GM21717 (cell line): ENCODE measurements around the gene SVIL.

Source experiments
- ATAC-seq: cut with Tn5 transposase; IDR thresholded peaks from one replicate; pipeline ENCODE4 v1.9.1; 2021; ENCODE audit warnings: mild to moderate bottlenecking, moderate library complexity; ENCODE audit not compliant: unreplicated experiment

The SVIL gene

GRCh38 chr10:29430101-29430500 lies 204.7 kb downstream of the SVIL start:
- no peak for ATAC-seq

DNA sequence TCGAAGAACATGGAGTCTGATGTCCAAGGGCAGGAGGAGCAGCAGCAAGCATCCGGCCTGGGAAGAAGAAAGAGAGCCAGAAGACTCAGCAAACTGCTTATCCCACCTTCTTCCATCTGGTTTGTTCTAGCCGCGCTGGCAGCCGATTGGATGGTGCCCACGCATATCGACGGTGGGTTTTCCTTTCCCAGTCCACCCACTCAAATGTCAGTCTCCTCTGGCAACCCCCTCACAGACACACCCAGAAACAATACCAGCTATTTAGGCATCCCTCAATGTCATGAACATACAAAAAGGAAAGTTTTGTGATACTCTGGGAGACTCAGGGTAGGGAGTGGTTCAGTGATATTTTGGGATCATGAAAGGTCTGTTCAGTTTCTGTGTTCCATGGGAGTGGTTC lies 206.3 kb downstream of the SVIL start:
- ATAC-seq: no peak

DNA sequence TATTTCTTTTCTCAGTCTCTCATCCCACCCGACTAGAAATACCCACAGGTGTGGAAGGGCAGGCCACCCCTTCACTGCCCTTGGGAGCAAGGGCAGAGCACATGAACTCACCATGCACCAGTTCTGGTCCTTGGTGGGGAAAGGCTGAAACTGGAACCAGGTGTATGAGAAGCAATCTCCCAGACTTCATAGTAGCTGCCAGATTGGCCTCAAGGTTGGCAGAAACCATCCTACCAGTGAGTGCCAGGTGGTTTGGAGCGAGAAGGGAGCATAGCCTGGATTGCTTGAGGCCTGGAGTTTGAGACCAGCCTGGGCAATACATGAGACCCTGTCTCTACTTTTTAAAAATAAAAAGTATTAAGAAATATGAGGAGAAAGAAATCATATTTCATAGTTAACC lies 207.1 kb downstream of the SVIL start:
- ATAC-seq: no peak

DNA sequence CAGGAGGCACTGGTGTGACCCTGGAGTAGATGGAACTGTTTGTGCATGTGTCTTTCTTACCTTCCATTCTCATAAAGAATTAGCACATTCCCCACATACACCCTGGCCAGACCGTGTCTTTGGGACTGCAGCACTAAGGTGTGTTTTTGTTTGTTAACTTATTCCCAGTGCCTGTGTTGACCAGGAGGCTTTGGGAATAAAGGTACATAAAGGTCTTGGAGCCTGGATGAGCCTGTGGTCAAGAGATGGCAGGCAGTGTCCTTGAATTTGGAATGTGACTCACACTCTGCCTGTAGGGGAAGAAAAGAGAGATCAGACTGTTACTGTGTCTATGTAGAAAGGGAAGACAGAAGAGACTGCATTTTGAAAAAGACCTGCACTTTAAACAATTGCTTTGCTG lies 208.4 kb downstream of the SVIL start:
- ATAC-seq: no peak

- no peak for ATAC-seq
Measured at GRCh38 chr10:29424017-29424416, 210.8 kb downstream of the SVIL start.

DNA sequence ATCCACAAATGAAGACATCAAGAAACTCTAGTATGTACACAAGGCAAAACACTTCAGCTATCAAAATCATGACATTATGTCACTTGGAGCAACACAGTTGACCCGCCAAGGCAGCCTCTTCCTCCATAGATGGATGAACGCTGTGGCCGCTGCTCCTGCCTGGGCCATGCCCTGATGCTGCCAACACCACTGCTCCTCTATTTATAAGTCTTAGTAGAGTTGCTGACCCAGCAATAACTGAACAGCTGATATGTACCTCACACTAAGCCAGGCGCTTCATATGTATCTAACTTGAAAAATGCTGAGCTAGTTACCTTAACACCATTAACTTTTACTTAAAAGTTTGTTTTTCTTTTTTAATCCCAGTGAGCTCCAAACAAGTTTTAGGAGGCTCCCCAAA lies 214.0 kb downstream of the SVIL start:
- no peak for ATAC-seq

GRCh38 chr10:29417324-29417723 lies 217.4 kb downstream of the SVIL start:
- no peak for ATAC-seq

GRCh38 chr10:29415876-29416275 lies 218.9 kb downstream of the SVIL start:
- no peak for ATAC-seq

DNA sequence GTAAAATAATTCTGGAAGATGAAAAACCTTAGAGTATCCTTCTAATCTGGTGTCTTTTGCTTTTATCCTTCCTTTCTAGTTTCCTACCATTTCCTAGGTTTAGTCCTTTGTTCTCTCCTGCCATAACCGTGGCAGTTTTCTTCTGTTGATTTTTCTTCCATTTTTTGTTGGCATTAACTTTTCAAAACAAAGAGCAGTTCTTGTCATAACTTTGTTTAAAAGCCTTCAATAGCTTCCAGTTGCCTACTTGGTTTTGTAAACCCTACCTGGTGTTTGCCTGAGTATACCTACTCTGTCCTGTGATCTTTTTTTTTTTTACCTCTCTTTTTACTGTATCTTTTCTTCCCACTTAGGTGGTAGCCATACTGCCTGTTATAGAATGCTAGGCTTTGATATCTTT lies 220.3 kb downstream of the SVIL start:
- no peak for ATAC-seq

DNA sequence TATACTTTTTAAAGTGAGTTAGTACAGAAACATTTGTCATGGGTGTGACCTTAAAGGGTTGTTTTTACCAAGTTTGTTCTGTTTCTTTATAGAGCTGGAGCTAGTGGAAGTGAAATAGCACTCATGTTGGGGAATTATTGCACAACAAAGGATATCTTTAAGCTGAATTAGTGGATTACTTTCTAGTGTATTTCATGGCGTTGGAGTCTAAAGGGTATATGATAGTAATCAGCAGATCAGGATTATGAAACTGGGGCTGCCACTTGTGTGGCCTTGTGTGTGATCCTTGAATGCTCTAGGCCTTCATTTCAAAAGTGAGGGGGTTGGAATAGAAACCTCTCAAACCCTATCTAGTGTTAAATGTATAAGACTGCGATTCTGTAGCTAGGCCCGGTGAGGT lies 222.3 kb downstream of the SVIL start:
- no peak for ATAC-seq

DNA sequence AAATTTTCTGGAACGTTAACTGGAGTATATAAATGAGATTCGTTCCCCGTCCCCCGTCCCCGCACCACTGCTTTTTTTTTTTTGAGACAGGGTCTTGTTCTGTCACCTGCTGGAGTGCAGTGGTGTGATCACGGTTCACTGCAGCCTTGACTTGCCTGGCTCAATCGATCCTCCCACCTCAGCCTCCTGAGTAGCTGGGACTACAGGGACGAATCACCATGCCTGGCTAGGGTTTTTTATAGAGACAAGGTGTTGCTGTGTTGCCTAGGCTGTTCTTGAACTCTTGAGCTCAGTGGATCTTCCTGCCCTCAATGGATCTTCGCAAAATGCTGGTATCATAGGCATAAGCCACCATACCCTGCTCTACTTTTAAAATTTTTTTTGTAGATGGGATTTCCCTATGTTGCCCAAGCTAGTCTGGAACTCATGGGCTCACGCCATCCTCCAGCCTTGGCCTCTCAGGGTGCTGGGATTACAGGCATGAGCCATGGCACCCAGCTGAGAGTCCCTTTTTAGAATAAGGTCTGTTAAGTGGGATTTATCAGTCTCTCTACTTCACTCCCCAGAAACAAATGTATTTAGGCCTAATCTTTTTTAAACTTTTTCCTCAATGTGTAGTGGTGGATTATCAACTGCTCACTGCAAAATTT lies 223.0 kb downstream of the SVIL start:
- ATAC-seq: no peak

DNA sequence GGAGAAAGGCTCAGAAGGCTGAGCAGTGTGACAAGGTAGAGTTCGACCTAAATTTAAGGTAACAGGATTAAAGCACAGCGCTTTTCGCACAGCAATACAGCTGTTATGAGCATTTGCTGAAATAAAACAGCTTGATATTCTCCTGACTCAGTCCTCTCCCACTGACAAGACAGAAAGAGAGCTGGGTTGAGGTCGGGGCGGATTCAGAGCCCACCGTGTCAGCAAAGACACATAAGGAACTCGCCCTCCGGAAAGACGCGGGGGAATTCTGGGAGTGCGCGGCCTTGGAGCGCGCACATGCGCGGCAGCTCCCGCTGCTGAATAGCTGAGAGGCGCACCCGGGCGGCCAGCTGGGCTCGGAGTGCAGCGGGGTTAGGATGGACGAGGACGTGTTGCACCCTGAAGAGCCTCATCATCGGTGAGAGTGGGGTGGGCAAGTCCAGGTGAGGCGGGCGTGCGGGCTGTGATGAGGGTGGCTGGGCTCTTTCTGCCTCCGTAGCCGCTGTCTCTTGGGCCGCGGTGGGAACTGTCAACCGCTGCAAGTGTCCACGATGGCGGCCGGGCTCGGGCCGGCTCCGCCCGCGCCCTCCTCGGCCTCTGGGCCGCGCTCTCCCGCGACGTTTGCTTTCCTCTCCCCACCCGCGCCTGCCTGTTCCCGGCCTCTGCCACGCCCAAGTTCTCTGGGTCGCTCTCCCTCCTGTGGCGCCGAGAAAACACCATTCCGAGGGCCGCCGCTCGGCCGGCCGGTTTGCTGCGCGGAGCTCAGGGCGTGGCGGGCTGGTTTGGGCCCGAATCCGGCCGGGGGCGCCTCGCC lies 225.3 kb downstream of the SVIL start:
- no peak for ATAC-seq

- no peak for ATAC-seq
Measured at GRCh38 chr10:29408847-29409240, 225.9 kb downstream of the SVIL start.
